ENCODE measurements around the gene ANKUB1.

DNA sequence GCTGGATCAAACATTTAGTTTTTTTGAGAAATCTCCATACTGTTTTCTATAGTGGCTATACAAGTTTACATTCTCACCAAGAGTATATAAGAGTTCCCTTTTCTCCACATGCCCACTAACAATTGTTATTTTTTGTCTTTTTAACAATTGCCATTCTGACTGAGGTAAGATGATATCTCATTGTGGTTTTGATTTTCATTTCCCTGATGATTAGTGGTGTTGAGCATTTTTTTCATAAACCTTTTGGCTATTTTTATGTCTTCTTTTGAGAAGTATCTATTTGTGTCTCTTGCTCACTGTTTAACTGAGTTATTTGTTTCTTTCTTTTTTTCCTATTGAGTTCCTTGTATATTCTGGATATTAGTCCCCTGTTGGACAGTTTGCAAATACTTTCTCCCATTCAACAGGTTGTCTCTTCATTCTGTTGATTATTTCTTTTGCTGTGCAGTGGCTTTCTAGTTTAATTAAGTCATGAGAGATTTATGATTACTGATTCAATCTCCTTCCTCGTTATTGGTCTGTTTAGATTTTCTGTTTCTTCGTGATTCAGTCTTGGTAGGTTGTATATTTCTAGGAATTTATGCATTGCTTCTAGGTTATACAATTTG is 13.9 kb upstream of the ANKUB1 start:
- TF ChIP-seq, protein P1, sequence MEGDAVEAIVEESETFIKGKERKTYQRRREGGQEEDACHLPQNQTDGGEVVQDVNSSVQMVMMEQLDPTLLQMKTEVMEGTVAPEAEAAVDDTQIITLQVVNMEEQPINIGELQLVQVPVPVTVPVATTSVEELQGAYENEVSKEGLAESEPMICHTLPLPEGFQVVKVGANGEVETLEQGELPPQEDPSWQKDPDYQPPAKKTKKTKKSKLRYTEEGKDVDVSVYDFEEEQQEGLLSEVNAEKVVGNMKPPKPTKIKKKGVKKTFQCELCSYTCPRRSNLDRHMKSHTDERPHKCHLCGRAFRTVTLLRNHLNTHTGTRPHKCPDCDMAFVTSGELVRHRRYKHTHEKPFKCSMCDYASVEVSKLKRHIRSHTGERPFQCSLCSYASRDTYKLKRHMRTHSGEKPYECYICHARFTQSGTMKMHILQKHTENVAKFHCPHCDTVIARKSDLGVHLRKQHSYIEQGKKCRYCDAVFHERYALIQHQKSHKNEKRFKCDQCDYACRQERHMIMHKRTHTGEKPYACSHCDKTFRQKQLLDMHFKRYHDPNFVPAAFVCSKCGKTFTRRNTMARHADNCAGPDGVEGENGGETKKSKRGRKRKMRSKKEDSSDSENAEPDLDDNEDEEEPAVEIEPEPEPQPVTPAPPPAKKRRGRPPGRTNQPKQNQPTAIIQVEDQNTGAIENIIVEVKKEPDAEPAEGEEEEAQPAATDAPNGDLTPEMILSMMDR (IDR thresholded peaks at IDR 0.05), result no peak
- no peak for TF ChIP-seq POLR2AphosphoS5 (IDR thresholded peaks at IDR 0.05)

Measured in breast epithelium (tissue), 3 donors.